ENCODE results near the gene DNAJA3.

The DNAJA3 gene

DNA sequence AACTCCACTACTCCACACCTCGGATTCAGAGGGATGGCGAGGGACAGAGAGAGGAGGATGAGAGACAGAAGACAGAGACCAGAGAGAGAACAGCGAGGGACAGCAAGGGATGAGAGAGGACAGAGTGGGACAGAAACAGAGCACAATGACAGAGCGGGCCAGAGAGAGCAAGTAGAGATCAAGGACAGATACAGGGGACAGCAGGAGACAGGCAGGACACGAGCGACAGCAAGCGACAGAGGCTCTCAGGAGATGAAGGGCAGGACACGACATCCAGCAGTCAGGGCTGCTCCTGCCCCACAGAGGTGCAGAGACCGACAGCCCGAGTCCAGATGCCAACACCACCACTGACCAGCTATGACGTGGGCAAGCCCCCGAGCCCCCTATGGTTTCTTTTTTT, 24.2 kb upstream of the DNAJA3 start:
- DNase-seq (ENCODE audit: low spot score) = no peak
- H3K27ac ChIP-seq = peak overlapping the region; percentile 9; the same call in 1 of the 2 replicates
- ChIA-PET POLR2A (ENCODE audit: low non-redundant PET) (no interaction called here), CTCF (interaction anchor here (0.7 to 3.7 kb wide), 12 partner anchors 9 to 458 kb away, joined by 3 to 74 read pairs (median 12); partner anchors contain the start of gene PAM16)
- TF ChIP-seq, protein P1, sequence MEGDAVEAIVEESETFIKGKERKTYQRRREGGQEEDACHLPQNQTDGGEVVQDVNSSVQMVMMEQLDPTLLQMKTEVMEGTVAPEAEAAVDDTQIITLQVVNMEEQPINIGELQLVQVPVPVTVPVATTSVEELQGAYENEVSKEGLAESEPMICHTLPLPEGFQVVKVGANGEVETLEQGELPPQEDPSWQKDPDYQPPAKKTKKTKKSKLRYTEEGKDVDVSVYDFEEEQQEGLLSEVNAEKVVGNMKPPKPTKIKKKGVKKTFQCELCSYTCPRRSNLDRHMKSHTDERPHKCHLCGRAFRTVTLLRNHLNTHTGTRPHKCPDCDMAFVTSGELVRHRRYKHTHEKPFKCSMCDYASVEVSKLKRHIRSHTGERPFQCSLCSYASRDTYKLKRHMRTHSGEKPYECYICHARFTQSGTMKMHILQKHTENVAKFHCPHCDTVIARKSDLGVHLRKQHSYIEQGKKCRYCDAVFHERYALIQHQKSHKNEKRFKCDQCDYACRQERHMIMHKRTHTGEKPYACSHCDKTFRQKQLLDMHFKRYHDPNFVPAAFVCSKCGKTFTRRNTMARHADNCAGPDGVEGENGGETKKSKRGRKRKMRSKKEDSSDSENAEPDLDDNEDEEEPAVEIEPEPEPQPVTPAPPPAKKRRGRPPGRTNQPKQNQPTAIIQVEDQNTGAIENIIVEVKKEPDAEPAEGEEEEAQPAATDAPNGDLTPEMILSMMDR (conservative IDR thresholded peaks at IDR 0.05; ENCODE audit: low read depth) = no peak

DNA sequence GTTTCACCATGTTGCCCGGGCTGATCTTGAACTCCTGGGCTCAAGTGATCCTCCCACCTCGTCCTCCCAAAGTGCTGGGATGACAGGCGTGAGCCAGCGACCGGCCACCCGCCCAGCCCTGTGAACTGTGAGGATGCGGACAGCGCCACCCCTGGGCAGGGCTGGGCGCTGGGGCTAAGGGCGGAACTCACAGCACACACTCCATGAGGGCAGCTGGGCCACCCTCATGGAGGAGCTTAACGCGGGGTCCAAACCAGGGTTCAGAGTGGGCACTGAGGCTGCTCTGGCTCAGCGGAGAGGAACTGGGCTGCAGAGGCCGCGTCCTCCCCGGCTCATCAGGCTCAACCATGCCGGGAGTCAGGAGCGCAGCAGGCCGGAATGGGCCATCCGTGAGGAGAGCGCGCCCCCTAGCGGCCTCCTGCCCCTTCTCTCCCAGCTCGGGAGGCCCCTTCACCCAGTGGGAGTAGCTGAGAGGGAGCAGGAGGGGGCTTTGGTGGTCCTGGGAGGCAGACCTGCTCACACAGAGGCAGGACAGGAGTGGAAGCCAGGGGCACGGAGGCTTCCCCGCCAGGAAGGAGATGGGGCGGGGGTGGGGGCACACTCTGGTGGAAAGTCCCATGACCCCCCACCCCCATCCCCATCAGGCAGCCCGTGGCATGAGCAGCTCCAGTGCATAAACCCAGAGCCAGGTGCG, 23.1 kb upstream of the DNAJA3 start:
- H3K27ac ChIP-seq = peak overlapping the region; percentile 41
- ChIA-PET CTCF (interaction anchor here (0.6 to 3.7 kb wide), 37 partner anchors 8 to 473 kb away, joined by 3 to 74 read pairs (median 4); partner anchors contain the start of gene PAM16), POLR2A (ENCODE audit: low non-redundant PET) (no interaction called here)
- peak; percentile 85 for DNase-seq (ENCODE audit: low spot score)
- TF ChIP-seq, protein P1 (conservative IDR thresholded peaks at IDR 0.05; ENCODE audit: low read depth) = peak; percentile 93

GRCh38 chr16:4403133-4403949, 22.3 kb upstream of the DNAJA3 start:
- ChIA-PET CTCF (interaction anchor here (0.6 to 3.7 kb wide), 31 partner anchors 11 to 421 kb away, joined by 3 to 74 read pairs (median 4); partner anchors contain the start of gene PAM16), POLR2A (ENCODE audit: low non-redundant PET) (no interaction called here)
- TF ChIP-seq, protein P1 (conservative IDR thresholded peaks at IDR 0.05; ENCODE audit: low read depth) = no peak
- DNase-seq (ENCODE audit: low spot score) = no peak
- H3K27ac ChIP-seq = peak overlapping the region; percentile 32

DNA sequence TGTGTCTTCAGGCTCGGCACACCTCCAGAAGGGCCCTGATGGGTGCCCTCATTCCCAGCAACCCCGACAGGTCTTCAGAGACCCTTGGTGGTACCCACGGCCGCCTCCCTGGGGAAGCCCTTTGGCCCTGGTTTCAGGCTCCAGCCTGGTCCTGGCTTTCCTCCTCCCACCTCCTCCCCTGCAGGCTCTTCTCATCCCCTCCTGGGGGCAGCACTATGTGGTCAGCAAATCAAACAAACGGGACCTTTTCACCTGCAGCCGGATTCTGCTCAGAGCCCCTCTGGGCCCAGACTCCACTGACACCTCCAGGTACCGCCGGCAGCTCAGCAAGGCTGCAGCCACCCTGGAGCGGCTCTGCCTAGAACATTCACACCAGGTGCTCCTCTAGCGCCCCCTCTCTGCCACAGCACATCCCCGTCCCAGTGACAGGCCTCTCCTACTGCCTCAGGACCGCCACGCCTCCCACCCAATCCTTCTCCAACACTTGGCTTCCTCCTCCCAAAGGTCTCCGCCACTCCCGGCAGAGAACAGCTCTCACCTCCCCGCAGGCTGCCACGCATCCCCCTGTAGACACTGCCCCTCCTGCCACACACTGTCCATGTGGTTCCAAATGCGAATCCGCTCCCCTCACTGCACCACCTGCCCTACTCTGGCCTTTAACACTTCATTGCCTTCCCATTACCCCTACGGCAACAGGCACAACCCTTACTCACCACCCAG, 21.3 kb upstream of the DNAJA3 start:
- peak overlapping the region; percentile 32 for H3K27ac ChIP-seq
- TF ChIP-seq, protein P1 (conservative IDR thresholded peaks at IDR 0.05; ENCODE audit: low read depth) = peak; percentile 47; the same call in 1 of the 2 replicates
- no peak for DNase-seq (ENCODE audit: low spot score)
- POLR2A ChIA-PET (ENCODE audit: low non-redundant PET) = no interaction called here
- CTCF ChIA-PET = interaction anchor here (0.6 to 3.7 kb wide), 9 partner anchors 12 to 131 kb away, joined by 3 to 74 read pairs (median 4); partner anchors contain the start of gene PAM16

- TF ChIP-seq, protein P1 (conservative IDR thresholded peaks at IDR 0.05; ENCODE audit: low read depth) = no peak
- no peak for DNase-seq (ENCODE audit: low spot score)
- 0 out of 2 replicates have a peak overlapping the region, but pooled peaks have one; percentile 32 for H3K27ac ChIP-seq
- CTCF ChIA-PET = interaction anchor here (0.6 to 3.6 kb wide), 8 partner anchors 27 to 131 kb away, joined by 3 to 74 read pairs (median 4); no protein-coding TSS in a partner anchor
- POLR2A ChIA-PET (ENCODE audit: low non-redundant PET) = no interaction called here
Measured at GRCh38 chr16:4404967-4405696, 20.5 kb upstream of the DNAJA3 start.
